ENCODE measurements around the gene WDFY1.
A peak's percentile ranks its signal among the peaks of the same experiment; 100 is the strongest.
"Not testable (repeated sequence)": the region's sequence is repeated elsewhere in the genome, so short reads cannot be mapped to it uniquely, and the experiment has no call there.

The WDFY1 gene

DNA sequence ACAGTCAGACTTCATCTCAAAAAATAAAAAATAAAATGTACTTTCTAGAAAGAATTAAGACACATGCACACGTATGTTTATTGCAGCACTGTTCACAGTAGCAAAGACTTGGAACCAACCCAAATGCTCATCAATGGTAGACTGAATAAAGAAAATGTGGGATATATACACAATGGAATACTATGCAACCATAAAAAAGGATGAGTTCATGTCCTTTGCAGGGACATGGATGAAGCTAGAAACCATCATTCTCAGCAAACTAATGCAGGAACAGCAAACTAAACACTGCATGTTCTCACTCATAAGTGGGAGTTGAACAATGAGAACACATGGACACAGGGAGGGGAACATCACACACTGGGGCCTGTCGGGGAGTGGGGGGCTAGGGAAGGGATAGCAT lies 72.4 kb downstream of the WDFY1 start:
- H3K27ac ChIP-seq (ENCODE audit: extremely low read depth, low read depth, low read length); H3K4me1 ChIP-seq (ENCODE audit: control insufficient read depth, insufficient read depth, low read length); POLR2A ChIA-PET; H3K9me3 ChIP-seq (ENCODE audit: control insufficient read depth, insufficient read depth, low read depth, low read length); H3K4me3 ChIP-seq (ENCODE audit: low read depth, low read length): not testable (repeated sequence)
- peaks cover 6 to 34% of the 10 kb centered on the region in 2 experiments for H3K36me3 ChIP-seq (ENCODE audit: control insufficient read depth in 2 of 2, insufficient read depth in 1 of 2, low read length in 2 of 2)
- CTCF ChIA-PET = interaction anchor here (0.5 to 1.0 kb wide), 2 partner anchors 35 to 37 kb away, joined by 4 read pairs; no protein-coding TSS in a partner anchor
- peak; percentile 95 for TF ChIP-seq ZNF146 (tag by site-specific recombination; IDR thresholded peaks at IDR 0.05)

DNA sequence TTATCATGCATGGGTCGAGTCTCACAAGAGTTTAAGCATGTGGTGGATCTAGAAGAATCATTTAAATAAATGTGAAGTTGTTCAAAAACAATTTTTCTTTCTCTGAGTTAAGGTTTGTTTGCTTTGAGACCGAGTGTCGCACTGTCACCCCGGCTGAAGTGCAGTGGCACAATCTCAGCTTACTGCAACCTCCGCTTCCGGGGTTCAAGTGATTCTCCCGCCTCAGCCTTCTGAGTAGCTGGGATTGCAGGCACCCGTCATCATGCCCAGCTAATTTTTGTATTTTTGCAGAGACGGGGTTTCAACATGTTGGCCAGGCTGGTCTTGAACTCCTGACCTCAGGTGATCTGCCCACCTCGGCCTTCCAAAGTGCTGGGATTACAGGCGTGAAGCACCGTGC lies 73.5 kb downstream of the WDFY1 start:
- H3K27ac ChIP-seq (ENCODE audit: extremely low read depth, low read depth, low read length); H3K9me3 ChIP-seq (ENCODE audit: control insufficient read depth, insufficient read depth, low read depth, low read length); POLR2A ChIA-PET; H3K4me3 ChIP-seq (ENCODE audit: low read depth, low read length); H3K4me1 ChIP-seq (ENCODE audit: control insufficient read depth, insufficient read depth, low read length): not testable (repeated sequence)
- H3K36me3 ChIP-seq (ENCODE audit: control insufficient read depth in 2 of 2, insufficient read depth in 1 of 2, low read length in 2 of 2) = peaks cover 0 to 24% of the 10 kb centered on the region in 2 experiments; a peak in 2 of 3 replicates
- CTCF ChIA-PET = interaction anchor here (0.6 kb wide), 1 partner anchor 37 kb away, joined by 4 read pairs; no protein-coding TSS in a partner anchor

DNA sequence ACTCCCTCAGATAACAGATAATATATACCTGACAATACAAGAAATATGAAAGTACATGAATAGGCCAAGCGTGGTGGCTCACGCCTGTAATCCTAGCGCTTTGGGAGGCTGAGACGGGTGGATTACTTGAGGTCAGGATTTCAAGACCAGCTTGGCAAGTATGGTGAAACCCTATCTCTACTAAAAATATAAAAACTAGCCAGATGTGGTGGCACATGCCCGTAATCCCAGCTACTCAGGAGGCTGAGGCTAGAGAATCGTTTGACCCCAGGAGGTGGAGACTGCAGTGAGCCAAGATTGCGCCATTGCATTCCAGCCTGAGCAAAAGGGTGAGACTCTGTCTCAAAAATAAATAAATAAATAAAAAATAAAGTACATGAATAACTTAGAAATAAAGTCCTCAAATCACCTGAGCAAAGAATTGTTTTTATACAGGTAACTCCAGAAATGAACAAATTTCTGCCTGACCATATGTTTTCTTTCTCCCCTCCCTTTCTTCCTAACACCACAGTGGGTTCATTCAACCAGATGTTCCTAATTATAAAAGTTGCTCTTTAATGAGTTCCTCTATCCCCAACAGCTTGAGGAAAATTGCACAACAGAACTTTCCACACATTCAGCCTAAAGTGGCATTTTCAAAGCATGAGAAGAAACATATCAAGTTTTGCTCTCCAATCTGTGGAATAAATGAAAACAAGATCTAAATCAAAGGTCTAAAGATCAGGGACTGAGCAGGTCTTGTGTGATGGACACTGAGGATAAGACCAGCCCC lies 74.1 kb downstream of the WDFY1 start:
- H3K9me3 ChIP-seq (ENCODE audit: control insufficient read depth, insufficient read depth, low read depth, low read length) = no peaks in the 10 kb centered on the region
- ChIA-PET CTCF (interaction anchor here (0.6 kb wide), 1 partner anchor 36 kb away, joined by 4 read pairs; no protein-coding TSS in a partner anchor), POLR2A (no interaction called here)
- H3K27ac ChIP-seq (ENCODE audit: extremely low read depth, low read depth, low read length) = no peak overlapping the region
- peaks cover 0 to 18% of the 10 kb centered on the region in 2 experiments; a peak in 2 of 3 replicates for H3K36me3 ChIP-seq (ENCODE audit: control insufficient read depth in 2 of 2, insufficient read depth in 1 of 2, low read length in 2 of 2)
- TF ChIP-seq, protein P1, sequence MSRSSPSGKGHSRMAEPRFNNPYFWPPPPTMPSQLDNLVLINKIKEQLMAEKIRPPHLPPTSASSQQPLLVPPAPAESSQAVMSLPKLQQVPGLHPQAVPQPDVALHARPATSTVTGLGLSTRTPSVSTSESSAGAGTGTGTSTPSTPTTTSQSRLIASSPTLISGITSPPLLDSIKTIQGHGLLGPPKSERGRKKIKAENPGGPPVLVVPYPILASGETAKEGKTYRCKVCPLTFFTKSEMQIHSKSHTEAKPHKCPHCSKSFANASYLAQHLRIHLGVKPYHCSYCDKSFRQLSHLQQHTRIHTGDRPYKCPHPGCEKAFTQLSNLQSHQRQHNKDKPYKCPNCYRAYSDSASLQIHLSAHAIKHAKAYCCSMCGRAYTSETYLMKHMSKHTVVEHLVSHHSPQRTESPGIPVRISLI (tag by site-specific recombination; IDR thresholded peaks at IDR 0.05) = no peak
- TF ChIP-seq ZFP3 (tag by site-specific recombination; IDR thresholded peaks at IDR 0.05; ENCODE audit: low read depth) (no peak), ZNF791 (tag by site-specific recombination; IDR thresholded peaks at IDR 0.05) (no peak), ZNF174 (tag by site-specific recombination; IDR thresholded peaks at IDR 0.05) (no peak), KLF10 (tag by site-specific recombination; IDR thresholded peaks at IDR 0.05) (no peak), ZFHX2 (tag by site-specific recombination; conservative IDR thresholded peaks at IDR 0.05) (no peak), ZNF629 (tag by site-specific recombination; IDR thresholded peaks at IDR 0.05) (no peak), GLI2 (tag by site-specific recombination; IDR thresholded peaks at IDR 0.05; ENCODE audit: borderline replicate concordance, low read depth) (no peak), ZNF596 (tag by site-specific recombination; IDR thresholded peaks at IDR 0.05) (no peak), ZNF48 (tag by site-specific recombination; IDR thresholded peaks at IDR 0.05) (no peak), ZNF121 (tag by site-specific recombination; IDR thresholded peaks at IDR 0.05) (no peak), KLF8 (tag by site-specific recombination; IDR thresholded peaks at IDR 0.05) (no peak), ZNF302 (tag by site-specific recombination; IDR thresholded peaks at IDR 0.05; ENCODE audit: low read depth) (no peak)
- TF ChIP-seq, protein P2, sequence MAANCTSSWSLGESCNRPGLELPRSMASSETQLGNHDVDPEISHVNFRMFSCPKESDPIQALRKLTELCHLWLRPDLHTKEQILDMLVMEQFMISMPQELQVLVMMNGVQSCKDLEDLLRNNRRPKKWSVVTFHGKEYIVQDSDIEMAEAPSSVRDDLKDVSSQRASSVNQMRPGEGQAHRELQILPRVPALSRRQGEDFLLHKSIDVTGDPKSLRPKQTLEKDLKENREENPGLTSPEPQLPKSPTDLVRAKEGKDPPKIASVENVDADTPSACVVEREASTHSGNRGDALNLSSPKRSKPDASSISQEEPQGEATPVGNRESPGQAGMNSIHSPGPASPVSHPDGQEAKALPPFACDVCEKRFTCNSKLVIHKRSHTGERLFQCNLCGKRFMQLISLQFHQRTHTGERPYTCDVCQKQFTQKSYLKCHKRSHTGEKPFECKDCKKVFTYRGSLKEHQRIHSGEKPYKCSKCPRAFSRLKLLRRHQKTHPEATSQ (tag by site-specific recombination; IDR thresholded peaks at IDR 0.05) = no peak
- TF ChIP-seq, protein P3, sequence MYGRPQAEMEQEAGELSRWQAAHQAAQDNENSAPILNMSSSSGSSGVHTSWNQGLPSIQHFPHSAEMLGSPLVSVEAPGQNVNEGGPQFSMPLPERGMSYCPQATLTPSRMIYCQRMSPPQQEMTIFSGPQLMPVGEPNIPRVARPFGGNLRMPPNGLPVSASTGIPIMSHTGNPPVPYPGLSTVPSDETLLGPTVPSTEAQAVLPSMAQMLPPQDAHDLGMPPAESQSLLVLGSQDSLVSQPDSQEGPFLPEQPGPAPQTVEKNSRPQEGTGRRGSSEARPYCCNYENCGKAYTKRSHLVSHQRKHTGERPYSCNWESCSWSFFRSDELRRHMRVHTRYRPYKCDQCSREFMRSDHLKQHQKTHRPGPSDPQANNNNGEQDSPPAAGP (tag by site-specific recombination; IDR thresholded peaks at IDR 0.05) = no peak
- no peak overlapping the region for H3K4me3 ChIP-seq (ENCODE audit: low read depth, low read length)
- no peaks in the 10 kb centered on the region for H3K4me1 ChIP-seq (ENCODE audit: control insufficient read depth, insufficient read depth, low read length)
